ENCODE results near the gene LCP2. TPM values are rescaled to one million over a fixed set of nuclear protein-coding genes. Genes with fewer than 3 reads are reported as not detected.

Gene LCP2
- total and polyA plus RNA-seq, 2 of the 4 experiments (the other 2 are of a cell fraction): not detected

DNA sequence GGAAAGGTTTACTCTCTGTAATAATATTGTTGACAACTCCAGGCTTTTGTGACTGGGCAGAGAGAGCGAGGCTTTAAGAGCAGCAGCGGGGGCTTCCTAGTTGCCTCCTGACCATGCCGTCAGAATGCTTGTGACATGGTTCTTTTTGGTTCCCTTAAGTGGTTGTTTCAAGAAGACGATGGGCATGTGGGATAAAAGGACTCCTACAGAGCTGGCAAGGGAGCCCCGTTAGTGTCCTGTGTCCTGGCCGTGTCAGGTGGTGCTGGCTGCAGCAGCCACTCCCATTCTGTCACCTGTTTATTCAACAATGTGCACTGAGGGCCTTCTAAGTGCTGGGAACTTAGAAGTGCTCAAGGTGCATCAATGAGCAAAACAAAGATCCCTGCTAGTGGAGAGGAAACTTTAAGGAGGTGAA is 19.7 kb downstream of the LCP2 start:
- Histone ChIP-seq H3K23ac (ENCODE audit: low read depth, low read length) (no peak overlapping the region), H3K9me1 (ENCODE audit: insufficient read depth, low read length) (no peaks in the 10 kb centered on the region), H3K36me3 (ENCODE audit: control insufficient read depth, insufficient read depth, low read length) (no peaks in the 10 kb centered on the region), H3K4ac (ENCODE audit: low read depth, low read length) (no peak overlapping the region), H2AFZ (replicated peaks; ENCODE audit: low read length, poor library complexity) (no peak overlapping the region), H2AK9ac (replicated peaks; ENCODE audit: low read depth, low read length, poor library complexity) (no peak overlapping the region), H3K79me1 (ENCODE audit: low read depth in 1 of 2, low read length in 2 of 2) (no peaks in the 10 kb centered on the region), H4K20me1 (ENCODE audit: insufficient read depth, low read length) (no peaks in the 10 kb centered on the region), H2BK120ac (ENCODE audit: low read depth, low read length) (no peak overlapping the region), H3K18ac (ENCODE audit: low read depth, low read length) (no peak overlapping the region), H3K9ac (ENCODE audit: low read depth, low read length) (no peak overlapping the region), H2BK5ac (ENCODE audit: low read depth, low read length, poor library complexity, severe bottlenecking) (no peak overlapping the region), H2BK20ac (ENCODE audit: low read depth, low read length) (no peak overlapping the region), H3K4me3 (ENCODE audit: insufficient read depth, low read depth, low read length) (no peak overlapping the region), H3K14ac (replicated peaks; ENCODE audit: low read depth, low read length) (no peak overlapping the region), H3K4me2 (ENCODE audit: low read depth, low read length) (no peak overlapping the region), H2BK15ac (ENCODE audit: low read depth, low read length) (no peak overlapping the region), H4K8ac (ENCODE audit: low read depth in 2 of 2, low read length in 2 of 2) (no peak overlapping the region), H4K91ac (ENCODE audit: insufficient read depth, low read depth, low read length) (no peak overlapping the region), H3K4me1 (ENCODE audit: control insufficient read depth, insufficient read depth, low read length) (no peaks in the 10 kb centered on the region), H3K27me3 (ENCODE audit: control insufficient read depth, insufficient read depth, low read length) (no peaks in the 10 kb centered on the region), H3K56ac (ENCODE audit: extremely low read depth, insufficient read depth, low read length) (no peak overlapping the region), H3K27ac (ENCODE audit: insufficient read depth, low read length) (no peak overlapping the region), H3K9me3 (ENCODE audit: control insufficient read depth, insufficient read depth, low read length) (no peaks in the 10 kb centered on the region), H2AK5ac (ENCODE audit: low read depth, low read length) (no peak overlapping the region), H4K5ac (ENCODE audit: low read depth, low read length) (no peak overlapping the region)
- DNase-seq: no peak
- no CpG with 5 or more reads among the region's 6 CpGs for WGBS, 2 experiments (ENCODE audit: extremely low coverage in 2 of 2, insufficient read length in 1 of 2)
- TF ChIP-seq ELK1 (IDR thresholded peaks at IDR 0.05; ENCODE audit: borderline replicate concordance, low read depth, low read length) (no peak), RCOR1 (IDR thresholded peaks at IDR 0.05; ENCODE audit: insufficient replicate concordance, low read length) (no peak), CHD1 (IDR thresholded peaks at IDR 0.05; ENCODE audit: low read depth, low read length) (no peak), BHLHE40 (IDR thresholded peaks at IDR 0.05; ENCODE audit: low read depth, low read length) (no peak)
- ATAC-seq (ENCODE audit: low read depth): no peak
- ChIA-PET CTCF (no interaction called here), POLR2A (ENCODE audit: unreplicated experiment) (no interaction called here)
- intact Hi-C loops (cut with micrococcal nuclease): no loop called here
- in situ Hi-C loops (cut with MboI; ENCODE audit: low sequenced_read_pairs): no loop called here
- dilution Hi-C loops (cut with HindIII; ENCODE audit: low sequenced_read_pairs, unreplicated experiment): no loop called here
- no TSS peak for BruUV-seq (replicated peaks)
